Naive B cell (primary cell): ENCODE results near the gene ZGRF1. TPM values are rescaled to one million over a fixed set of nuclear protein-coding genes. Genes with fewer than 3 reads are reported as not detected.
"Not testable (repeated sequence)": the region's sequence is repeated elsewhere in the genome, so short reads cannot be mapped to it uniquely, and the experiment has no call there.

Source experiments
- ATAC-seq, 2 donors: fragments of 150-1000 bp; cut with Tn5 transposase; 2 replicates each; pipeline ENCODE4 v1.10.0; 2021; ENCODE audit warnings: low read depth in 2 of 2, mild to moderate bottlenecking in 2 of 2, moderate library complexity in 2 of 2
- DNase-seq: peaks from one replicate; pipeline ENCODE4 v3.0.0; 2022
- H3K27ac Mint-ChIP-seq, 6 donors: one replicate each; pipeline ENCODE4 v1.8.0; 2020 to 2022; ENCODE audit warnings: mild to moderate bottlenecking in 6 of 6, mixed read lengths in 6 of 6, moderate library complexity in 5 of 6, inconsistent platforms in 2 of 6
- H3K27me3 Mint-ChIP-seq, 3 donors: one replicate each; pipeline ENCODE4 v1.8.0; 2021 to 2022; ENCODE audit warnings: mixed read lengths in 3 of 3, mild to moderate bottlenecking in 1 of 3
- H3K36me3 Mint-ChIP-seq, 2 donors: one replicate each; pipeline ENCODE4 v1.8.0; 2020 to 2022; ENCODE audit warnings: mixed read lengths in 2 of 2, inconsistent platforms in 1 of 2, mild to moderate bottlenecking in 1 of 2
- H3K4me1 Mint-ChIP-seq, 3 donors: one replicate each; pipeline ENCODE4 v1.8.0; 2020 to 2022; ENCODE audit warnings: mixed read lengths in 3 of 3, inconsistent platforms in 1 of 3, mild to moderate bottlenecking in 1 of 3, moderate library complexity in 1 of 3
- H3K4me3 Mint-ChIP-seq, 8 donors: one replicate each; pipeline ENCODE4 v1.8.0; 2020 to 2022; ENCODE audit warnings: mild to moderate bottlenecking in 8 of 8, mixed read lengths in 8 of 8, moderate library complexity in 8 of 8, inconsistent platforms in 2 of 8
- H3K9me3 Mint-ChIP-seq, 7 donors: one replicate each; pipeline ENCODE4 v1.8.0; 2020 to 2022; ENCODE audit warnings: mixed read lengths in 7 of 7, mild to moderate bottlenecking in 5 of 7, inconsistent platforms in 2 of 7, moderate library complexity in 1 of 7
- polyA plus RNA-seq, 6 donors: library from polyadenylated mRNA; unstranded; fragments of 300-500 nt; fragmentation: Illumina TruSeq; gene quantifications; one replicate each; pipeline ENCODE4 v1.2.3, GENCODE V29; 2021; ENCODE audit warnings: low read depth in 6 of 6

ZGRF1 gene
- polyA plus RNA-seq, 6 donors from 2014 or later, result 2.0 to 4.5 (median 4.1) TPM

DNA sequence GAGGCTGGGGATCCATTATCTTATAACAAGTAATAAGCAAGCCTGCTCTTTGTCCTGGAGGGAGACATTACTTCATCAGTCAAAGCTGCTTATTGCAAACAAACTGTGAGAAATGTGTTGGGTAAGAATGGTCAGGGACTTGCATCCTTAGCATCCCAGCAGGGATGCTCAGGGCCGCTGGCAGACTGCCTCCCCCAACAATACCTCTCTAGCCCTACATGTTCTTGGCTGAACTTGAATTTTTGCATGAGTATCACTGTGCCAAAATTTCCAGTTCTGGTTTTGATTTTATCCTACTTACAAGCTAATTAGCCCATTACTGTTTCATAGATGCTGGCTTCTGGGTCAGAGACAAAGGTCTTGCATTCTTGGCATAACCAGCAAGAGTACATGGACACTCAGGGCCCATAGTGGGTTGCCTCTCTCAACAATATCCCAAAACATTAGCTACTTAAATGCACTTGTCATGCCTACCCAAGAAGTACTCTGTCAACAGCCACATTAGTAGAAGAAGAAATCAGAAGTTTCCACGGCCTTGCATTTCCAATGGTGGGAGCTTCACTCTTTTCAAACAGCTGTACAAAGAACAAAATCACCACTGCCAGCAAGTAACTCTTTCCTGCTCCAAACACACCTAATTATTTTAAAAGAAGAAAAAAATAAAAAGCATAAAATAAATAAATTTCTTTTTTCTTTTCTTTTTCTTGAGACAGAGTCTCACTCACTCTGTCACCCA is 78.9 kb downstream of the ZGRF1 start:
- H3K9me3 Mint-ChIP-seq, result peaks cover 0 to 2% (median 0%) of the 10 kb centered on the region in 7 donors
- peaks cover 0 to 4% of the 10 kb centered on the region in 2 donors for H3K36me3 Mint-ChIP-seq
- peaks cover 9 to 16% (median 11%) of the 10 kb centered on the region in 3 donors for H3K4me1 Mint-ChIP-seq
- no peak for ATAC-seq
- no peak for DNase-seq
- no peak overlapping the region for H3K4me3 Mint-ChIP-seq
- H3K27me3 Mint-ChIP-seq, result no peaks in the 10 kb centered on the region
- no peak overlapping the region for H3K27ac Mint-ChIP-seq

DNA sequence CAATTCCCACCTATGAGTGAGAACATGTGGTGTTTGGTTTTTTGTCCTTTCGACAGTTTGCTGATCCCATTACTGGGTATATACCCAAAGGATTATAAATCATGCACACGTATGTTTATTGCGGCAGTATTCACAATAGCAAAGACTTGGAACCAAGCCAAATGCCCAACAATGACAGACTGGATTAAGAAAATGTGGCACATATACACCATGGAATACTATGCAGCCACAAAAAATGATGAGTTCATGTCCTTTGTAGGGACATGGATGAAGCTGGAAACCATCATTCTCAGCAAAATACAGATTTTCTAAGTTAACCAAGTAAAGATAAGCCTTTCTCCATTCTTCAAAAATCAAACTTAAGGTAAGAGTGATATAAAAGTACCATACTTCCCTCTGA is 82.4 kb downstream of the ZGRF1 start:
- not testable (repeated sequence) for H3K4me1 Mint-ChIP-seq, H3K36me3 Mint-ChIP-seq, H3K27me3 Mint-ChIP-seq, DNase-seq, H3K9me3 Mint-ChIP-seq, H3K4me3 Mint-ChIP-seq, ATAC-seq, H3K27ac Mint-ChIP-seq

DNA sequence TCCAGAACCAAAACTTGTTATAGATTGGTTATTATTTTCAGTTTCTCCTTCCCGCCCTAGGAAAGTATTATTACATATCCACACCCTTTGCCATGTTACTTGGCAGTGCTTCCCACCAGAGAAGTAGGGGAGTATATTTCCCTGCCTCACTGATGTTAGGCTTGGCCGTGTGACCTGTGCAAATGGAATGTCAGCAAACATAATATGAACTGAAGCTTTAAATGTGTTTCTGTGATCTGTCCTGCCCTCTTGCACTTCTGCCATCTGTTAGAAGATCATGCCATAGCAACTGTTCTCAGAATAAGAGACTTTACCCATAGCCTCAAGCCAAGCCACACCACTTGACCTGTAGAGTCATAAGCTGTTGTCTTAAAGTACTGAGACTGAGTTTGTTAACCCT is 84.0 kb downstream of the ZGRF1 start:
- peaks cover 0 to 2% (median 0%) of the 10 kb centered on the region in 7 donors for H3K9me3 Mint-ChIP-seq
- H3K36me3 Mint-ChIP-seq, result no peaks in the 10 kb centered on the region
- ATAC-seq (no peak), DNase-seq (no peak)
- no peaks in the 10 kb centered on the region for H3K4me1 Mint-ChIP-seq
- H3K27me3 Mint-ChIP-seq, result no peaks in the 10 kb centered on the region
- no peak overlapping the region for H3K4me3 Mint-ChIP-seq
- H3K27ac Mint-ChIP-seq, result no peak overlapping the region

DNA sequence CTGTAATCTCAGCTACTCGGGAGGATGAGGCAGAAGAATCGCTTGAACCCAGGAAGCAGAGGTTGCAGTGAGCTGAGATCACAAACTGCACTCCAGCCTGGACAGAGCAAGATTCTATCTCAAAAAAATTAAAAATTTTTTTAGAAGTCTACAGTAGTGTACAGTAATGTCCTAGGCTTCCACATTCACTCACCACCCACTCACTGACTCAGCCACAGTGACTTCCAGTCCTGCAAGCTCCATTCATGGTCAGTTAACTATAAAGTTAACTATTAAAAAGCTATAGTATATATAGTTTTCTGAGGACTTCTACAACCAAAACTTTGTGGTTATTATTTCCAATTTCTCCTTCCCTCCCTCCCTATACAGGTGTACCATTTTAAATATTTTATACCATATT is 86.0 kb downstream of the ZGRF1 start:
- H3K9me3 Mint-ChIP-seq, result peaks cover 0 to 2% (median 0%) of the 10 kb centered on the region in 7 donors
- H3K36me3 Mint-ChIP-seq, result no peaks in the 10 kb centered on the region
- H3K4me1 Mint-ChIP-seq, result no peaks in the 10 kb centered on the region
- no peak overlapping the region for H3K4me3 Mint-ChIP-seq
- DNase-seq (no peak), ATAC-seq (no peak)
- H3K27me3 Mint-ChIP-seq, result no peaks in the 10 kb centered on the region
- no peak overlapping the region for H3K27ac Mint-ChIP-seq

DNA sequence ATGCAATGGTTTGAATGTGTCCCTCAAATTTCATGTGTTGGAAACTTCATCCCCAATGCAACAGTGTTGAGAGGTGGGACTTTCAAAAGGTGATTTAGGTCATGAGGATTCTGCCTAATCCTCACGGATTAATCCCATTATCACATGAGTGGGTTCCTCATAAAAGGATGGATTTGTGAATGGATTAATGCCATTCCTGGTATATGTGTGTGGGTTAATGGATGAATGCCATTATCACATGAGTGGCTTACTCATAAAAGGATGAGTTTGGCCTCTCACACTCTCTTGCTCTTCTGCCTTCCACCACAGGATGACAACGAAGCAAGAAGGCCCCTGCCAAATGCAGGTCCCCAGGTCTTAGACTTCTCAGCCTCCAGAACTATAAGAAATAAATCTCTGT is 90.2 kb downstream of the ZGRF1 start:
- H3K4me3 Mint-ChIP-seq, result no peak overlapping the region
- H3K4me1 Mint-ChIP-seq, result no peaks in the 10 kb centered on the region

DNA sequence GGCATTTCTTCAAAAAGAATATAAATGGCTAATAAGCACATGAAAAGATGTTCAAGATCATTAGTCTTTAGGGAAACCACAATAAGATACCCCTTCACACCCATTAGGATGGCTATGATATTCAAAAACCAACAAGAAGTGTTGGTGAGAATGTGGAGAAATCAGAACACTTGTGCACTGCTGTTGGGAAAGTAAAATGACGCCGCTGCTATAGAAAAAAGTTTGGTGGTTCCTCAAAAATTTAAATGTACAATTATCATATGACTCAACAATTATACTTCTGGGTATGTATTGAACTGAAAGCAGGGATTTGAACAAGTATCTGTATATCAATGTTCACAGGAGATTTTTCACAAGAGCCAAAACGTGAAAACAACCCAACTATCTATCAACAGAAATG is 91.4 kb downstream of the ZGRF1 start:
- Mint-ChIP-seq H3K27ac (no peak overlapping the region), H3K36me3 (peaks cover 0 to 13% of the 10 kb centered on the region in 2 donors), H3K4me3 (no peak overlapping the region), H3K27me3 (no peaks in the 10 kb centered on the region), H3K4me1 (no peaks in the 10 kb centered on the region), H3K9me3 (no peaks in the 10 kb centered on the region)
- ATAC-seq, result no peak
- DNase-seq, result no peak

More for the DNA sequence above, 90.2 kb downstream of the ZGRF1 start:
- Mint-ChIP-seq H3K36me3 (peaks cover 0 to 13% of the 10 kb centered on the region in 2 donors), H3K27me3 (no peaks in the 10 kb centered on the region), H3K9me3 (no peaks in the 10 kb centered on the region), H3K27ac (no peak overlapping the region)
- DNase-seq (no peak), ATAC-seq (no peak)

DNA sequence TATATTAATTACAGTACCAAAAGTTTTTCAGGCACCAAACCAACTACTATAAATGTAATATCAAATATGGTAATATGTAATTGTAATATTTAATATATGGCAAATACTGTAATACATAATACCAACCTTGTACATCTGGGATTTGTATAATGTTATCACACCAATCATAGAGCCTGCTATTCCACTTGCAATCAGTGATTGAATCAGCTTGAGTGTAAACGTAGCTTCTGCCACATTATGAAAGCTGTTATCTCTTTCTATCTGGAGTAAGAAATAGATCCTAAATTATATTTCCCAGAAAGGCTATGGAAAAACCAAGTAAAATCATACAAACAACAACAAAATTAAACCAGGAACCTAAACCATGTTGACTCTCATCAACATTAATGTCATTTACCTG is 96.0 kb downstream of the ZGRF1 start:
- DNase-seq (no peak), ATAC-seq (no peak)
- H3K27ac Mint-ChIP-seq, result no peak overlapping the region
- H3K36me3 Mint-ChIP-seq, result peaks cover 0 to 16% of the 10 kb centered on the region in 2 donors
- no peaks in the 10 kb centered on the region for H3K9me3 Mint-ChIP-seq
- H3K27me3 Mint-ChIP-seq, result no peaks in the 10 kb centered on the region
- no peaks in the 10 kb centered on the region for H3K4me1 Mint-ChIP-seq
- no peak overlapping the region for H3K4me3 Mint-ChIP-seq

DNA sequence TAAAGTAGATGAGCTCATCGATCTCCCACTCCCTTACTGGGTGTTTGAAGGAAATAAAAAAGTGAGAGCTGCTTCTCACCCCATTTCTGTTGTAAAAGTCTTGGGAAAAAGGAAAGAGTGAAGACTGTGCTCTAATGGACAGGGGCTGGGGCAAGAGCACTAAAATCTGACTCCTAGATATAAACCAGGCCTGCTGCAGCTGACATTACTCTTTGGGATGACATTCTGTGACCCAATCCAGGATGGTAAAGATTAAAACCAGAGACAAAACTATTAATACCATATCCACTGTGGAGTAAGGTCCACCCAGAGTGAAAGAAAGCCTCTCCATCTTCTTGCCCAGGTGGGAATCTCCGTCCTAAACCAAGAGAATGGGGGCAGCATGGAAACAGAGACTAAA is 100.6 kb downstream of the ZGRF1 start:
- Mint-ChIP-seq H3K27ac (no peak overlapping the region), H3K9me3 (no peaks in the 10 kb centered on the region), H3K27me3 (peaks cover 0 to 5% (median 4%) of the 10 kb centered on the region in 3 donors), H3K36me3 (peaks cover 0 to 4% of the 10 kb centered on the region in 2 donors), H3K4me3 (no peak overlapping the region), H3K4me1 (no peaks in the 10 kb centered on the region)
- DNase-seq, result no peak
- no peak for ATAC-seq

DNA sequence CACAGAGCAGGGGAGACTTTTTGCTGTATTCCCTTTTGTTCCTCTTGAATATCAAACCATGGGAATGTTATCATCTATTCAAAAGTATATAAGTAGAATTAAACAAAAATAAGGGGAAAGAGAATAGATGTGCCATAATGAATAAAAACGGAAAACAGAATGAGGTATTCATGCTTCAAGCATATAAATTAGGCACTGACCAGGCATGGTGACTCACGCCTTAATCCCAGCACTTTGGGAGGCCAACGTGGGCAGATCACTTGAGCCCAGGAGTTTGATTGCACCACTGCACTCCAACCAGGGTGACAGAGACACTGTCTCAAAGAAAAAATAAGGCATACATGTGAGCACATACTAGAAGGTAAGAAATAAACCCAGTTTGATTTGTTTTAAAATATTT is 104.4 kb downstream of the ZGRF1 start:
- Mint-ChIP-seq H3K36me3 (peaks cover 0 to under 1% of the 10 kb centered on the region in 2 donors), H3K27ac (no peak overlapping the region), H3K4me3 (no peak overlapping the region), H3K9me3 (no peaks in the 10 kb centered on the region), H3K27me3 (peaks cover 21 to 33% (median 24%) of the 10 kb centered on the region in 3 donors), H3K4me1 (no peaks in the 10 kb centered on the region)
- no peak for DNase-seq
- ATAC-seq, result no peak

DNA sequence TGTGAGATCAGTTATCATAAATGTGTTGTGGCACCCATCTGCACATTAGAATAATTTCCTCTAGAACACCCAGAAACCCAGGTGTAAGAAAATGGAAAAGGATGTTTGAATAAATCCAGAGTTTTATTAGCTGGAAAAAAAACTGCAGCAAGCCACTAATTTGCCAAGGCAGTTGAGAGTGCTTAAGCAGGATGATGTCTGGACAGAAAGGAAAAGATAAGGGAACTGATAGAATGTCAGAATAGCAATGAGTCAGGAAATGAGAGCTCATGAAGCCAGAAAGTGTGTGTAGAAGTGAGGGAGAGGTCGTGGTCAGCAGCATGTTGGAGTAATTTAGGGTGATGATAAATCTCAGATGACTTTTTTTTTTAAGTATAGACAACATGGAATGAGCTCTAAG is 105.6 kb downstream of the ZGRF1 start:
- no peaks in the 10 kb centered on the region for H3K9me3 Mint-ChIP-seq
- no peak for DNase-seq

DNA sequence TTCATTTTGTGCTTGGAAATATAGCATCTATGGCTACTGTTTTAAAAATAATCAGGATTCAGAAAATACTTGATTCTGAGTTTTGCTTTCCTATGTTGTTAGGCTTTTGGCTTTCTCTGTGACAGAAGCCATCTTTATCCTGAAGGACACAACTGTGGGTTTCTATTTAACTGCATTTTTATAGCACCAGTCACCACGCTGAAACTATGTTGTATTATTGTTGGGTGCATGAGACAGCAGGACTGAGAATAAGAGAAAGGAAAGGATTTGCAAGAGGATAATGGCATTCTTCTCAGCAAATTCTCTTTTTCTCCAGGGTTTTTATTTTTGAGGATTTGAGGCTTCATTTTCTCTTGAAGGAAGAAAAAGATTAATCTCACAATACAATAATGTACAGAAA is 110.6 kb downstream of the ZGRF1 start:
- Mint-ChIP-seq H3K4me3 (peak overlapping the region in 1 of 8 donors; percentile 53), H3K4me1 (peaks cover 15 to 22% (median 20%) of the 10 kb centered on the region in 3 donors), H3K27ac (no peak overlapping the region), H3K27me3 (peaks cover 46 to 65% (median 55%) of the 10 kb centered on the region in 3 donors), H3K36me3 (peaks cover 0 to 4% of the 10 kb centered on the region in 2 donors), H3K9me3 (peaks cover 0 to 22% (median 11%) of the 10 kb centered on the region in 7 donors)
- DNase-seq (no peak), ATAC-seq (no peak)

More for the DNA sequence above, 105.6 kb downstream of the ZGRF1 start:
- peaks cover 22 to 41% (median 24%) of the 10 kb centered on the region in 3 donors for H3K27me3 Mint-ChIP-seq
- H3K27ac Mint-ChIP-seq, result no peak overlapping the region
- H3K4me3 Mint-ChIP-seq, result no peak overlapping the region
- ATAC-seq, result no peak
- no peaks in the 10 kb centered on the region for H3K4me1 Mint-ChIP-seq
- H3K36me3 Mint-ChIP-seq, result no peaks in the 10 kb centered on the region

DNA sequence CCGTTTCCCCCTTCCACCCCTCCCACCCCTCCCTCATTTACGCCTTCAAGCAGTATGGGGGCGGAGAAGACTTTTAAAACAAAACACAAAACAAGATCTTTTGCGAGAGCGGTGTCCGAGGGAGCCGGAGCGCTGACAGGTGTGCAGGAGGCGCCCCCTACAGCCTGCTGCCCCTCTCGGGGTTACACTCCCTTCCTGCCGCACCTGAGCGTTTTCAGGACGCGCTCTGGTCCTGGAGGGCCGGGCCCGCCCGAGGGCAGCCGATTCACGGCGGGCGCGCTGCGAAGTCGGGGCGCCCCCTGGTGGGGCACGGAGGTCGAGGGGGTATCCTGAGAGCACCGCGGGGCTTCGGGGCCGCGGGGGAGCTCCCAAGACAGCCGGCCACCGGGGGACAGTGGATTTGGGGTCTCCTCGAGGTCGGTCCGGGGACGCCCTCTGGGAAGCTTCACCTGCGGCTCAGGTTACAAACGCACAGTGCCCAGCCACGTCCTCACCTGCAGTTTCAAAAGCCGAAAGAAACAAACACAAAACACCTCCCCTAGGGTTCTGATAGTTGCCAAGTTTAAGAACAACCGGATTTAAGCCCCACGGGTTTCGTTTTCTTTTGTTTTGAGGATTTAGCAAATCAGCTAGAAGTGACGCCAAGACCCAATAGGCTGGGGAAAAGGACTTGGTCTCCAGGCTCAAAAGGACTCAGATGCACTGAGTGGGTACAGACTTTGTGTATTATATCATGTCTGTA is 112.8 kb downstream of the ZGRF1 start:
- peaks cover 49 to 70% (median 63%) of the 10 kb centered on the region in 3 donors for H3K27me3 Mint-ChIP-seq
- H3K4me1 Mint-ChIP-seq, result peaks cover 22 to 32% (median 25%) of the 10 kb centered on the region in 3 donors
- peak overlapping the region in 2 of 6 donors; percentile 41 to 76 for H3K27ac Mint-ChIP-seq
- peak overlapping the region; percentile 77 to 93 (median 90) for H3K4me3 Mint-ChIP-seq
- ATAC-seq (peak; percentile 87 to 88), DNase-seq (peak; percentile 73)
- H3K9me3 Mint-ChIP-seq, result peaks cover 0 to 41% (median 20%) of the 10 kb centered on the region in 7 donors
- peaks cover 4 to 13% of the 10 kb centered on the region in 2 donors for H3K36me3 Mint-ChIP-seq

DNA sequence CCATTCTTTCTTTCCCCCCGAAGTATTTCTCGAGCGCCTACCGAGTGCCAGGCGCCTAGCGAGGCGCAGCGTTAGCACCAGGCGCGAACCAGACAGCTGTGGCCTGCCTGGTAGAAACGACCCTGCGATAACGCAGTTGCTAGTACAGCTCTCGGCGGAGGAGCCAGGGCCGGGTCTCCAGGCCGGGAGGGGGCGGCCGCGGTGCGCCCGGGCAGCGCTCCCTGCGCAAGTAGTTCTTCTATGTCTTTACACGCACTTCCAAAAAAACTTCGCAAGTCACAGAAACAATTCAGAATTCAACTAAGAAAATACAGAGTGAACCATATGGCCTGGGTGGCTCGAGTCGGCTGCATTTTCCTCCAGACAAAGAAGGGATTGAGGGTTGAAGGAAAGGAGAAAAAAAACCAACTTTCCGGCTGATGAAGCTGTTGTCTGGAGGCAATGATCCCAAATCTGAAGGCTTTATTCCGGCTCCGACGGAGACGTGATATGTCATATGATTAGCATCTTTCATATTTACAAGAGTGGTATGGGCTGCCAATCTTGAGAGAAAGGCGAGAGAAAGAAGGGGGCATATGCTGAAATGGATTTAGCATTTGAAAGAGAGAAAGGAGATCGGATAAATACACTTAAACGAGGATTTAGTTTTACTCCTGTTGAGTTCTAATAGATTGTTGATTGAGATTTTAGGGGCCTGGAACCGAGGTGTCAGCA is 113.5 kb downstream of the ZGRF1 start:
- H3K4me3 Mint-ChIP-seq, result peak overlapping the region; percentile 77 to 93 (median 90)
- peak; percentile 52 to 56 for ATAC-seq
- H3K9me3 Mint-ChIP-seq, result peaks cover 0 to 41% (median 20%) of the 10 kb centered on the region in 7 donors
- DNase-seq, result no peak
- H3K27me3 Mint-ChIP-seq, result peaks cover 54 to 75% (median 67%) of the 10 kb centered on the region in 3 donors
- peaks cover 4 to 13% of the 10 kb centered on the region in 2 donors for H3K36me3 Mint-ChIP-seq
- H3K4me1 Mint-ChIP-seq, result peaks cover 23 to 33% (median 28%) of the 10 kb centered on the region in 3 donors
- H3K27ac Mint-ChIP-seq, result peak overlapping the region in 3 of 6 donors; percentile 67 to 90 (median 68)
